ENCODE results near the gene HOXC5.
A peak's percentile ranks its signal among the peaks of the same experiment; 100 is the strongest.

HOXC5 gene

DNA sequence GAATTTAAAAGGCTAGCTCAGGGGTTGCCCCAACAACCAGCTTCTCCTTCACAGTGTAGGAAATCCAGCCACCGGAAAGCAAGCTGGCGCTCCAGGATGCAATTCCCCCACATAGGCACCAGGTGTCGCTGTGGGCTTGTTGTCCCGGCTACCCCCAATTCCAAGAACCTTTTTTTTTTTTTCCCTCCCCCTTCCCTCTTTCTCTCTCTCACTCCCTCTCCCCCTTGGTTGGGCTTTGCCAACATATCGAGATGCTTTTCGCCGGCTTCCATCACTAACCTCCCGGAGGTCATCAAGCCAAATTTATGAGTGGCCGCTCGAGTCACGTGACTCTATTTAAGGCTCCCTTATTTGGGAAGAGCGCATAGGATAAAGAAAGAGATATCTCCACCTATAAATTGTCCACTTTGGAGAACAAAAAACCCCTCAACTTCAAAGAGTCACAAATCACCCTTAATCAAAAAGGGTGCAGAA, at the start of gene HOXC5:
Gene HOXC5 (plus strand): TSS at position 424 of the 474 bp plus-strand sequence. CDS start 73 bp downstream, outside the sequence.
- DNase-seq (ENCODE audit: low read depth in 2 of 2), result peak; percentile 51 to 52

GRCh38 chr12:53983568-53983949, 49.3 kb upstream of the HOXC5 start:
- DNase-seq (ENCODE audit: low read depth in 2 of 2), result no peak

GRCh38 chr12:53983950-53984572, 48.8 kb upstream of the HOXC5 start:
- DNase-seq (ENCODE audit: low read depth in 2 of 2), result no peak

- peak; percentile 54 to 78 for DNase-seq (ENCODE audit: low read depth in 2 of 2)
Measured at GRCh38 chr12:53984901-53985691, 47.8 kb upstream of the HOXC5 start, which contains the start of gene HOXC10. Gene HOXC10 (plus strand): TSS chr12:53985146. CDS start chr12:53985260, 114 bp downstream.

DNA sequence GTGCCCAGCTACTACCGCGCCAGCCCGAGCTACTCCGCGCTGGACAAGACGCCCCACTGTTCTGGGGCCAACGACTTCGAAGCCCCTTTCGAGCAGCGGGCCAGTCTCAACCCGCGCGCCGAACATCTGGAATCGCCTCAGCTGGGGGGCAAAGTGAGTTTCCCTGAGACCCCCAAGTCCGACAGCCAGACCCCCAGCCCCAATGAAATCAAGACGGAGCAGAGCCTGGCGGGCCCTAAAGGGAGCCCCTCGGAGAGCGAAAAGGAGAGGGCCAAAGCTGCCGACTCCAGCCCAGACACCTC, 47.2 kb upstream of the HOXC5 start:
- DNase-seq (ENCODE audit: low read depth in 2 of 2), result no peak

DNA sequence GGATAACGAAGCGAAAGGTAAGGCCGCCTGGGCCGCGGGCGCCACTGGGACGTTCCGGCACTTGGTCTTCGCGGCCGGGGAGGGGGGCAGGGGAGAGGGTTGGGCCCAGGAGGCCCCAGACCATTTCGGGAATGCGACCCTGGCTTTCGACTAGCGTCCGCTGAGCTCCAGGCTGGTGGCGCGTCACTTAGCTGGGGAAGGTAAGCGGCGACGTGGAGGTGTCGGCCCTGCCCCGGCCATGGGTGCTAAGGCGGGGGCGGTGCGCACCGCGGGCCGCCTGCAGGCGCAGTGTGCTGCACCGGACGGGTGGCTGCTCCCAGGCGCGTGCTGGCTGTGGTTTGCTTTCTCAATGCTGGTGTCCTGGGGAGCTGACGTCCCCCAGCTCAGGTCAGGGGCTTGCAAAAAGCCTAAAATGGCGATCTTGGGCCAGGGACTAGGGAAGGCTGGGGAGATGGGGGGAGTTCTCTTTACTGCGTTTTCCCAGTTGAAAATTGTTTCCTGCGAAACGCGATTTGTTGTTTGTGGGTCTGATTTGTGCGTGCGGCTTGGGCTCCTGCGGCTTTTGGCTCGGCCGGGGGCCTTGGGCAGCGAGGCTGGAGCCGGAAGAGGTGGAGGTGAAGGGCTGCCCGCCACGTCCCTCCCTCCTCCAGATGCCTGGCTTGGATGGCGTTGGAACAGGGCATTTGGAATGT, 46.7 kb upstream of the HOXC5 start:
- no peak for DNase-seq (ENCODE audit: low read depth in 2 of 2)

DNA sequence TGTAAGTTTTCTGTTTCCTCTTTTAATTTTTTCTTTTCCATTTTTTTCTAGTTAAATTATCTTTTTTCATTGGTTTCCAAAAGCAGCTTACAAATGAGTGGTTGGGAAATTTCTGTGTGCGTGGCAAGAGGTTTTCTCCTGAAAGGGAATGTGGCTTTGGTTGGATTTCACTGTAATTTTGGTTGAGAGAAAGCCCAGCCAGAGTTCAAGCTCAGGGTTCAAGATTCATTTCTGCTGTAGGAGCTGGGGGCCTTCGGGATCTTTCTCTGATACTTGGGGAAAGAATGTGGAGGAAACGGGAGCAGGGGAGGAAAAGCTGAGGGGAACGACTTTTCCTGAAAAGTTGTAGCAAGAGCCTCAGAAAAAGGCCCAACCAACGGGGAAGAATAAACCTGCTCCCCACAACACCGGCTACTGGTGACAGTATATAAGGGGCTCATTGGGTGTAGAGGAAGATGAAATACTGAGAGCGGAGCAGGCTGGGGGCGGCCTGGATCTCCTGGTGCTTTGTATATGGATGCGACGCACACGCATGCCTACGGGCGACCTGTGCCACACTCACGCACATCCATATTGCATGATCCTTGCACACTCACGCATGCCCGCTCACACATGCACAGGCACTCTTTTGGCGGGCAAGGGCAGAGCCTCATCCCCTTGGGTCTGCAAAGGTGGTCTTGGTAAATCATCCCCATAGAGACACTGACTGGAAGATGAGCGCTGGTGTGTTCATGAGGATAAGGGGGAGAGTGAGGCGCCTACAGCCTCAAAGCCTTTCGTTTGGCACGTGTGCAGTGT, 46.0 kb upstream of the HOXC5 start:
- no peak for DNase-seq (ENCODE audit: low read depth in 2 of 2)

- DNase-seq (ENCODE audit: low read depth in 2 of 2), result no peak
Measured at GRCh38 chr12:53987787-53988230, 45.0 kb upstream of the HOXC5 start.

DNA sequence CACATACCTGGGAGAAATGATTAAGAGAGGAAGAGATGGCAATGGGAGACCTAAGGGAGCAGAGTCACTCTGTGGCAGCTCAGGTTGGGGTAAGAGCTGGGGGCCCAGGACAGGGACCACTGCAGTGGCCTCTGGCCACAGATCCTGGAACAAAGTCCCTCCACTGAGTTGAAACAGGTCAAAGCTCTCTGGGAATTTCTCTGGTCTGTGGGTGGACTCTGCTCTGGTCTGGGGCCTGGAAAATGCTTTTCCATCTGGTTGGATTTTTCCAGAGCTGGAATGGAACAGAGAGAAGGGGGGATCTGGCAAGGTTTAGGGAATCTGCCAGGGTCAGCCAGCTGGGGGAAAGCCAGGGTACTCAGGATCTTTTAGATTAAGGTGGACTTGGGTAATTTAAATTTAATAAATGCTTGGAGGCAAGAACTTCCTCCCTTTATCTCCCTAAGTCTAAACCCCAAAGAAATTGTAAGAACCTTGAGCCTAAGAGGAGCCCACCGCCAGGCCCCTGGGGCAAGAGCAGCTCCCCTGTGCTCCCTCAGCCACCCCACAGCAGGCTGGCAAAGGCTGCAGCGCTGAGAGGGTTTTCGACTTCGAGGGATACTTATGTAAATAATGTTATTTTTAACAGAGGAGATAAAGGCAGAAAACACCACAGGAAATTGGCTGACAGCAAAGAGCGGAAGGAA, 44.2 kb upstream of the HOXC5 start:
- DNase-seq (ENCODE audit: low read depth in 2 of 2), result no peak

DNA sequence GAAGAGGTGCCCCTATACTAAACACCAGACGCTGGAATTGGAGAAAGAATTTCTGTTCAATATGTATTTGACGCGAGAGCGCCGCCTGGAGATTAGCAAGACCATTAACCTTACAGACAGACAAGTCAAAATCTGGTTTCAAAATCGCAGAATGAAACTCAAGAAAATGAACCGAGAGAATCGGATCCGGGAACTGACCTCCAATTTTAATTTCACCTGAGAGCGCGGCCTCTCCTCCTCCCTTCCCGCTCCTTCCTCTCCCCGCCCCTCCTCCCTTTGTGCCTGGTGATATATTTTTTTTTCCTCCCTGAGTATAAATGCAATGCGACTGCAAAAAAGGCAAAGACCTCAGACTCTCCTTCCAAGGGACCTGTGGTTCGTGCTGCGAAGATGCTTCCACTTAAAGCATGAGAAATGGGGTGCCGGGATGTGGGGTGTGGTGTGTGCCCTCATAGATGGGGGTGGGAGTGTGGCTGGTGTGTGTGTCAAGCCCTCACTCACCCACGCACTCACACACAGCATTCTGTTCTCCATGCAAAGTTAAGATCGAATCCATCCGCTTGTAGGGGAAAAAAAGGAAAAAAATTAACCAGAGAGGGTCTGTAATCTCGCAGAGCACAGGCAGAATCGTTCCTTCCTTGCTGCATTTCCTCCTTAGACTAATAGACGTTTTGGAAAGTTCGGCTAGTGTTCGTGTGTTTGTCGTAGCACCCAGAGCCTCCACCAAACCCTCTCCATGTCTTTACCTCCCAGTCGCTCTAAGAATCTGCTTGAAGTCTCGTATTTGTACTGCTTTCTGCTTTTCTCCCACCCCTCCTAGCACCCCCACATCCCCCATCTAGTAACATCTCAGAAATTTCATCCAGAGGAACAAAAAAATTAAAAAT, 43.4 kb upstream of the HOXC5 start:
- no peak for DNase-seq (ENCODE audit: low read depth in 2 of 2)

DNA sequence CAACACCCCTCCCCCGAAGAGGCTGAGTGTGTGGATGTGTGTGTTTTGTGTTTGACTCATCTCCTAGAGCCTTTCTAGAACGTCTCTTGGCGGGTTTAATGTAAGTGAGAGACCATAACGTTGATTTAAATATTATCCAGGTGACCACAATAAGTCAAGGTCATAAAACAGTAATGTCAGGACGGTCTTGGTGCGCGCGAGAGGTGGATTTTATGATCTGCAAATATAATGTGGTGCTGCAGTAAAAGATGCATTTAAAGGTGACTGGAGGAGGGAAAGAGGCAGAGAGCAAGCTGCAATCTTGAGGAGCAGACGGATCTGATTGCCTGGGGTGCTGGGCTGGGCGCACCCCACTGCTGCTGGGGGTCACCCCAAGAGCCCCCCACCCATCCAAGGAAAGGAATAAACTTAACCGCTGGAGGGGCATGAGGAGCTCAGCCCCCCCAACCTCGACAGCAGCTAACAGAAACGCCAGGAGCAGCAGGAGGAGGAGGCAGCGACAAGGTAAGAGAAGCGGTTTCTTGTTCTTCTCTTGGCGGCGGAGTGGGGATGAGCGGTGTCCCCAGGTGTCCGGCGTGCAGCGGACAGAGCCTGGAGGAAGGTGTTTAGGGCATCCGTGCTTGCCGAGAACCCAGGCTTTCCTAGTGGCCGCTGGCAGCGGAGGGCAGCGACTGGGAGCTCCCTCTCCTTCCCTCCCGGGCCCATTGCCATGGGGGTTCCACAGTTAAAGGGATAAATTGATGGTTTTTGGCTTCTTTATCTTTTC, 42.4 kb upstream of the HOXC5 start:
- DNase-seq (ENCODE audit: low read depth in 2 of 2), result no peak

DNA sequence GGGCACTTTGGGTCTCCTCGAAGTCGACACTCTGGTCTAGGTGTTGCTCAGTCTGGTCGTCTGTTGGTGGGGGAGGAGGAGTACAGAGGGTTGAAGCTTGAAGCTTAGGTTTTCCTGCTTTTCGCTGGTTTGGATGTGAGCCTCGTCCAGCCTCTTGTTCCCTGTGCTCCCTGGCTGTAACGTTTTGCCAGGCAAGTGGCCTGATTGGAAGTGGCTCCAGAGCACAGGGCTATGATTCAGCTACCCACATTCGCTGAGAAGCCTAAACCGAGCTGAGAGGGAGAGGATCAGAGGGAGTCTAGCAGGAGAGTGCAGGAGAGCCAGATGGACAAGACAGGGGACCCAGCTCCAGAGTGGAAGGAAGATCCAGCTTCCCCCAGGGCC, 41.8 kb upstream of the HOXC5 start:
- DNase-seq (ENCODE audit: low read depth in 2 of 2), result no peak

DNA sequence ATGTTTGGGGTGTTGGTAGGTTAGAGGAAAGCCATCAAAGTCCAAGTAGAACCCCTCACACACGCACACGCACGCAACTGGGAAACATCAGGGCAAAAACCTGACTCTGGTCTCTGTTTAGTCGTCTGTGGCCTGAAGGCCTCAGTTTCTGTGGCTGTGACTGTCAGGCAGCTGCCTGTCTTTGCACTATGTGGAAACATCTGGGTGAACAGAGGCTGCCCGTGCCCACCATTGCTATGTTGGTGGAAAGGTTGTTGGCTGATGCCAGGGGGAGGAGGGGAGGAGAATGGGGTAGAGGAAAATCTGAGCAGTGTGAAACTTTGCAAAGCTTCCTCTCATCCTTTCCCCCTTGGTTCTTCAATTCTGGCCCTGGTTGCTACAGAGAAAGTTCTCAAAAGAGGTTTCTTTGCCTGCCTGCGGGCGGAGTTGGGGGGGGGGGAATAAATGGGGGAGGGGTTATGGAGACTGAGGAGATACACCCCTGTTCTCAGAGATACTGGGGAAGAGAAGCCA, 40.4 kb upstream of the HOXC5 start:
- no peak for DNase-seq (ENCODE audit: low read depth in 2 of 2)

- no peak for DNase-seq (ENCODE audit: low read depth in 2 of 2)
Measured at GRCh38 chr12:53993162-53994008, 39.5 kb upstream of the HOXC5 start.

DNA sequence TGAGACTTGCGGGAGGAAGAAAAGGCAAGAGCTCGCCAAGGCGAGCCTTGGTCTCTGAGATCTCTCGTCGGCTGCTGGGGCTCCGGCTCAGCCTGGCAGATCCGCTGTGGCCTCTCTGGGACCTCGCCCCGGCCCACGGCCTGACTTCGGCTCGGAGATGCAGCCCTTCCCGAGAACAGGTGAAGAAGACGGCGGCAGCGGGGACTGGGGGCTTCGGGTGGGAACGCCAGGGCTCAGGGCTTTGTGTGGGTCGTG, 38.9 kb upstream of the HOXC5 start:
- no peak for DNase-seq (ENCODE audit: low read depth in 2 of 2)

DNA sequence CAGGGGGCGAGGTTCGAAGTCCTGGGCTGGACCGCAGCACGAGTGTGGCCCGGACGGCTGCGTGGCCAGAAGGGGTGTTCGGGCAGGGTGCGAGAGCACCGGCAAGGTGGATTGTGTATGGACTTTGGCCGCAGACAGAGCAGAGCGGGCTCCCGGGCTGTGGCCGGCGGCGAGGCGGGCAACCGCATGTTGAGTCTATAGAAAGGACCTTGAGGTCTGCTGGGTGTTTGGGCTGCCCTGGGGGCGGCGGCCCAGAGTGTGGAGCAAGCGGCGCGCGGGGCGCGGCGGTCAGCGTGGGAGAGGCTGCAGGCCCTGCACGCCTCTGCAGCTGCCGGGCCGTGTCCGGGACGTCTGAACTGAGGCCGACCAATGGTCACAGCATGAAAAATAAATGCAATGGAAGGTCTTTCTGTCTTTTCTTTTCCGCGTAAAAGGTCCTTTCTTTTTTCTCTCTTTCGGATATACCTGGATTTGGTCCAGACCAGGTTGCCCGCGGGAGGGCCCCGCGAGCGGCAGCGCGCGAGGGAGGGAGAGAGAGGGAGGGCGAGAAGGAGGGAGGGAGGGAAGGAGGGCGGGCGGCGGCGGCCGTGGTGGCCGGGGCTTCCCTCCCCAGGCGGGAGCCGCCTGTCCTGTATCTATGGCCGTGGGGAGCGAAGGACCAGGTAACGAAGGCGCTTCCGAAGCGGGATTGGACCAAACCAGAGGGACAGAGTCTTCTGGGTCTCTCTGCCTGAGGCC, 38.4 kb upstream of the HOXC5 start:
- DNase-seq (ENCODE audit: low read depth in 2 of 2), result no peak

- DNase-seq (ENCODE audit: low read depth in 2 of 2), result no peak
Measured at GRCh38 chr12:53995002-53995377, 37.9 kb upstream of the HOXC5 start.

Data from stimulated activated CD4-positive, alpha-beta T cell treated with anti-CD3 and anti-CD28 coated beads, Interleukin-1b, Interleukin-23, amount 100 ng/mL, for 4 hours (primary cell).